Ovary (tissue), 9 donors: ENCODE data around the gene GJB4. TPM values are rescaled to one million over a fixed set of nuclear protein-coding genes. Genes with fewer than 3 reads are reported as not detected.

Experiments used
- DNase-seq, 5 donors: peaks; one replicate each; pipeline ENCODE4 v3.0.0-alpha.2; 2019 to 2020
- H3K27ac ChIP-seq, 2 donors: fragments of 200-600 bp; one replicate each; pipeline versions ENCODE4 v1.5.1 to v1.8.0; 2019 to 2022
- H3K27me3 ChIP-seq: fragments of 200-600 bp; one replicate; pipeline ENCODE4 v1.8.0; 2022
- H3K36me3 ChIP-seq: fragments of 200-600 bp; sonication (generic); one replicate; pipeline ENCODE4 v1.5.1; 2019
- H3K4me1 ChIP-seq: one replicate; pipeline ENCODE4 v1.8.1; 2013; ENCODE audit warnings: mild to moderate bottlenecking, moderate library complexity; ENCODE audit not compliant: insufficient read depth
- H3K4me3 ChIP-seq: fragments of 200-600 bp; sonication (generic); one replicate; pipeline ENCODE4 v1.5.1; 2017
- H3K9me3 ChIP-seq, 2 donors: fragments of 200-600 bp in 1 of 2; sonication (generic) in 1 of 2; one replicate each; pipeline versions ENCODE4 v1.5.1 to v1.8.1; 2013 to 2019; ENCODE audit warnings: mild to moderate bottlenecking in 1 of 2, moderate library complexity in 1 of 2
- CTCF ChIP-seq, 3 donors: fragments of 450-650 bp in 2 of 3; fragments of 200-600 bp in 1 of 3; IDR thresholded peaks; one replicate each; pipeline versions ENCODE4 v1.5.1 to v1.8.0; 2016 to 2022; ENCODE audit warnings: antibody characterized with exemption in 3 of 3, mild to moderate bottlenecking in 1 of 3
- EP300 ChIP-seq: sonication (generic); formaldehyde crosslinking; IDR thresholded peaks from one replicate; pipeline ENCODE4 v1.6.1; 2017; ENCODE audit warnings: antibody characterized with exemption
- POLR2A ChIP-seq: fragments of 450-650 bp; IDR thresholded peaks from one replicate; pipeline ENCODE4 v1.6.1; 2017; ENCODE audit warnings: antibody characterized with exemption, mild to moderate bottlenecking, moderate library complexity
- WGBS, 3 donors: extraction: QIAGEN DNeasy Blood & Tissue Kit in 1 of 3; methylation state at CpG; one replicate each; pipeline versions ENCODE4 v1.1.5 to v1.1.7; 2013 to 2017; 5-methylcytosine and 5-hydroxymethylcytosine counted together
- intact Hi-C, 4 donors: fragments of 100-400 bp; cut with DNase I; formaldehyde crosslinking; loops; one replicate each; pipeline versions ENCODE4 v1.11.0 to v1.15.1; 2022 to 2023
- polyA plus RNA-seq, 2 donors: library from polyadenylated mRNA; stranded (reverse); fragments of 200-250 nt in 1 of 2; fragments of 350-450 nt in 1 of 2; fragmentation: Illumina TruSeq in 1 of 2; extraction: RNeasy Lipid Tissue Mini Kit (QIAGEN cat#74804) in 1 of 2; gene quantifications; one replicate each; pipeline ENCODE4 v1.2.3, GENCODE V29; 2013 to 2014
- total RNA-seq, 7 donors: library from RNA; depleted of rRNA in 2 of 7; stranded (reverse); fragments of >200 nt in 2 of 7; fragmentation: NEBNext Ultra II Directional in 3 of 7; extraction: Animal tissue kit (Norgen Biotek cat#: 25700) in 3 of 7; gene quantifications; one replicate each; pipeline versions ENCODE4 v1.1.0 to v1.2.4, GENCODE V29; 2016 to 2023
- donor health status: DM: no; HTN: no; CAD: no; lungs with moderate emphysema.
- donor health status: DM: no; HTN: no; CAD: no.
- donor health status: Bipolar disorder and iron deficiency.
- donor health status: DM: yes; HTN: yes; CAD: no.
- donor health status: DM: no; HTN: no; CAD: no.
- donor health status: DM: yes; HTN: yes; CAD: no.

GJB4 gene
- total and polyA plus RNA-seq, 9 donors: not detected

- TF ChIP-seq EP300: no peak
- no peak for TF ChIP-seq POLR2A
- no peak for TF ChIP-seq CTCF (IDR thresholded peaks at IDR 0.05)
- Histone ChIP-seq H3K4me3 (peak overlapping the region; percentile 12), H3K4me1 (peaks cover 6% of the 10 kb centered on the region), H3K27ac (no peak overlapping the region), H3K9me3 (no peaks in the 10 kb centered on the region), H3K27me3 (no peaks in the 10 kb centered on the region), H3K36me3 (no peaks in the 10 kb centered on the region)
- 63 to 76% (median 66%) methylated on average over 6 of the region's 6 CpGs for WGBS, 3 donors
- intact Hi-C loops: no loop called here
- DNase-seq: no peak
These were observed 36.4 kb downstream of the GJB4 start for GRCh38 chr1:34795916-34796315.

- Histone ChIP-seq H3K27ac (no peak overlapping the region), H3K4me1 (peaks cover 6% of the 10 kb centered on the region), H3K36me3 (no peaks in the 10 kb centered on the region), H3K4me3 (no peak overlapping the region), H3K9me3 (no peaks in the 10 kb centered on the region), H3K27me3 (no peaks in the 10 kb centered on the region)
- no peak for DNase-seq
- intact Hi-C loops: no loop called here
- TF ChIP-seq POLR2A: no peak
- no peak for TF ChIP-seq EP300
- no peak for TF ChIP-seq CTCF (IDR thresholded peaks at IDR 0.05)
- WGBS, 3 donors: 80 to 93% (median 89%) methylated on average over 6 of the region's 6 CpGs
These were observed 37.5 kb downstream of the GJB4 start for GRCh38 chr1:34796990-34797389.

- intact Hi-C loops: no loop called here
- H3K27me3 ChIP-seq: no peaks in the 10 kb centered on the region
- H3K9me3 ChIP-seq: no peaks in the 10 kb centered on the region
- WGBS, 3 donors: 67 to 79% (median 73%) methylated on average over 6 of the region's 6 CpGs
- no peak overlapping the region for H3K4me3 ChIP-seq
- TF ChIP-seq EP300 (no peak), POLR2A (no peak), CTCF (IDR thresholded peaks at IDR 0.05) (no peak)
- DNase-seq: no peak
- H3K36me3 ChIP-seq: no peaks in the 10 kb centered on the region
- no peak overlapping the region for H3K27ac ChIP-seq
- H3K4me1 ChIP-seq: peaks cover 6% of the 10 kb centered on the region
These were observed 40.7 kb downstream of the GJB4 start for GRCh38 chr1:34800214-34800613.

GRCh38 chr1:34803770-34804169, 44.2 kb downstream of the GJB4 start:
- no peak overlapping the region for H3K27ac ChIP-seq
- 91 to 97% (median 94%) methylated on average over 3 of the region's 3 CpGs for WGBS, 3 donors
- no peaks in the 10 kb centered on the region for H3K36me3 ChIP-seq
- H3K4me1 ChIP-seq: peaks cover 3% of the 10 kb centered on the region
- no peak for TF ChIP-seq EP300
- no peak for TF ChIP-seq POLR2A
- no peak for TF ChIP-seq CTCF (IDR thresholded peaks at IDR 0.05)
- H3K9me3 ChIP-seq: no peaks in the 10 kb centered on the region
- no peak for DNase-seq
- intact Hi-C loops: no loop called here
- no peak overlapping the region for H3K4me3 ChIP-seq
- no peaks in the 10 kb centered on the region for H3K27me3 ChIP-seq

- Histone ChIP-seq H3K4me3 (no peak overlapping the region), H3K36me3 (no peaks in the 10 kb centered on the region), H3K27ac (no peak overlapping the region), H3K4me1 (no peaks in the 10 kb centered on the region), H3K9me3 (no peaks in the 10 kb centered on the region), H3K27me3 (no peaks in the 10 kb centered on the region)
- TF ChIP-seq CTCF (IDR thresholded peaks at IDR 0.05) (no peak), EP300 (no peak)
- intact Hi-C loops: no loop called here
- WGBS, 3 donors: 60 to 69% (median 62%) methylated on average over 3 of the region's 3 CpGs
- no peak for DNase-seq
These were observed 46.9 kb downstream of the GJB4 start for GRCh38 chr1:34806396-34806795.
